Parathyroid adenoma (tissue), 2 donors: ENCODE measurements around the gene METAP2.

Experiments used
- H2AFZ ChIP-seq: fragments of 300-600 bp; sonication (generic); one replicate; pipeline ENCODE4 v1.7.0; 2017; ENCODE audit warnings: antibody characterized with exemption, mild to moderate bottlenecking
- H3K27ac ChIP-seq: fragments of 300-600 bp; sonication (generic); one replicate; pipeline ENCODE4 v1.7.0; 2017
- H3K27me3 ChIP-seq: fragments of 300-600 bp; sonication (generic); one replicate; pipeline ENCODE4 v1.7.0; 2017; ENCODE audit warnings: low read length; ENCODE audit not compliant: control insufficient read depth, insufficient read depth
- H3K36me3 ChIP-seq: fragments of 300-600 bp; sonication (generic); one replicate; pipeline ENCODE4 v1.7.0; 2017; ENCODE audit warnings: low read length; ENCODE audit not compliant: control insufficient read depth, insufficient read depth
- H3K4me1 ChIP-seq: fragments of 300-600 bp; sonication (generic); one replicate; pipeline ENCODE4 v1.7.0; 2017; ENCODE audit warnings: control low read depth
- H3K4me2 ChIP-seq: fragments of 300-600 bp; sonication (generic); one replicate; pipeline ENCODE4 v1.7.0; 2017; ENCODE audit warnings: low read length
- H3K4me3 ChIP-seq: fragments of 300-600 bp; sonication (generic); one replicate; pipeline ENCODE4 v1.7.0; 2017; ENCODE audit warnings: low read depth, low read length
- H3K79me2 ChIP-seq: fragments of 300-600 bp; sonication (generic); one replicate; pipeline ENCODE4 v1.7.0; 2017; ENCODE audit warnings: control low read depth
- H3K9ac ChIP-seq: fragments of 300-600 bp; sonication (generic); one replicate; pipeline ENCODE4 v1.7.0; 2017; ENCODE audit warnings: mild to moderate bottlenecking
- H3K9me3 ChIP-seq: fragments of 300-600 bp; sonication (generic); one replicate; pipeline ENCODE4 v1.7.0; 2017; ENCODE audit warnings: low read length; ENCODE audit not compliant: control insufficient read depth
- TF ChIP-seq, protein P1 (sequence below): fragments of 300-600 bp; sonication (generic); IDR thresholded peaks from one replicate; pipeline ENCODE4 v1.7.0; 2017; ENCODE audit warnings: antibody characterized with exemption, mild to moderate bottlenecking
- donor health status: primary hyperparathyroidism.

METAP2 gene

DNA sequence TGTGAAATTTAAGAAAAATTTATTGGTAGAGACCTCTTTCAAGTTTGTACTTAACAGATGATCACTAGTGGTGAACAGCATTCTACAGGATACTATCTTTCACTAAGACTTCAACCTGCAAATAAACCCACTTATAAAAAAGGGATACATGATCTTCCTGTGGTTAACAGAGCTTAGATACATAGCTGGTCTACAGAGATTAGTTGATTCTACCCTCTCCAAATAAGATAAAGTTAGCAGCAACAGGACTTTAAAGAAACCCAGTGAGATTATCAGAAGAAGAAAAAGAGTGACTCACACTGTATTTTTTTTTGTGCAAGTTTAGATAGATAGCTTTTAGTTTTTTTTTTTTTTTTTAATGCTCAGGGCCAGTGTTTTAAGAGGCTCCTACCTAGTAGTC lies 42.8 kb downstream of the METAP2 start:
- Histone ChIP-seq H3K4me2 (no peak overlapping the region), H2AFZ (no peak overlapping the region), H3K36me3 (no peaks in the 10 kb centered on the region), H3K4me3 (no peak overlapping the region), H3K4me1 (no peaks in the 10 kb centered on the region), H3K27me3 (no peaks in the 10 kb centered on the region), H3K9me3 (no peaks in the 10 kb centered on the region), H3K79me2 (no peaks in the 10 kb centered on the region), H3K9ac (no peak overlapping the region), H3K27ac (no peak overlapping the region)
- TF ChIP-seq, protein P1, sequence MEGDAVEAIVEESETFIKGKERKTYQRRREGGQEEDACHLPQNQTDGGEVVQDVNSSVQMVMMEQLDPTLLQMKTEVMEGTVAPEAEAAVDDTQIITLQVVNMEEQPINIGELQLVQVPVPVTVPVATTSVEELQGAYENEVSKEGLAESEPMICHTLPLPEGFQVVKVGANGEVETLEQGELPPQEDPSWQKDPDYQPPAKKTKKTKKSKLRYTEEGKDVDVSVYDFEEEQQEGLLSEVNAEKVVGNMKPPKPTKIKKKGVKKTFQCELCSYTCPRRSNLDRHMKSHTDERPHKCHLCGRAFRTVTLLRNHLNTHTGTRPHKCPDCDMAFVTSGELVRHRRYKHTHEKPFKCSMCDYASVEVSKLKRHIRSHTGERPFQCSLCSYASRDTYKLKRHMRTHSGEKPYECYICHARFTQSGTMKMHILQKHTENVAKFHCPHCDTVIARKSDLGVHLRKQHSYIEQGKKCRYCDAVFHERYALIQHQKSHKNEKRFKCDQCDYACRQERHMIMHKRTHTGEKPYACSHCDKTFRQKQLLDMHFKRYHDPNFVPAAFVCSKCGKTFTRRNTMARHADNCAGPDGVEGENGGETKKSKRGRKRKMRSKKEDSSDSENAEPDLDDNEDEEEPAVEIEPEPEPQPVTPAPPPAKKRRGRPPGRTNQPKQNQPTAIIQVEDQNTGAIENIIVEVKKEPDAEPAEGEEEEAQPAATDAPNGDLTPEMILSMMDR, result no peak

DNA sequence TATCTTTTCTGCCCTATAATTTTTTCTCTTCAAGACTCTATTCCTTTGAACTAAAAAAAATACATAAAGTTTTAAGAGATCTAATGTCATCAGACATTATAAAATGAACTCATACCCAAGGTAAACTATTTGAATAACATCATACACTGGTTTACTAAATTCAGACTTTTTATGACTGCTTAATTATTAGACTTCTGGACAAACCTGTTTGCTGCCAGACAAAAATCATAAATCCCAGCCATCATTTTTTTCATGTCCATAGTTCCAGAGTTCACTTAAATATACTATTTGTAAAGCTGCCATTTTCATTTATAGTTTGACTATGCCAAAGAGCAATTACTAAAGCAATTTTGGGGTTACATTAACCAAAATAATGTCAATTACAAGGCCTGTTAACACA lies 43.3 kb downstream of the METAP2 start:
- H3K4me2 ChIP-seq, result no peak overlapping the region

DNA sequence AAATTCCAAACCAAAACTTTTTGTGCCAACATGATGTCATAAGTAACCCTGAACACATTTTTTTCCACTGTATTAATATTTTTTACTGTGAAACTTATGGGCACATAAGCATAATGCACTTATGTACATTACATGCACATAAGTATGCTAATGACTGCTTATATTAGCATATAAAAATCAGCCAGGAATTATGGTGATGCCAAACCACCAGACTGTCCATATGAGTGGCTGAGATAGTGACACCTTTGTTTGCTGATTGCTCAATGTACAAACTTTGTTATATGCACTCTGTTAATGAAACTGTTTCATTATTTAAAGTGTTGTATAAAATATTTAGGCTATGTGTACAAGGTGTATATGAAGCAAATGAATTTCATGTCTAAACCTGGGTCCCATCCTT lies 45.0 kb downstream of the METAP2 start:
- Histone ChIP-seq H3K4me3 (no peak overlapping the region), H3K27ac (no peak overlapping the region), H3K27me3 (no peaks in the 10 kb centered on the region), H3K4me1 (no peaks in the 10 kb centered on the region), H3K36me3 (no peaks in the 10 kb centered on the region), H2AFZ (no peak overlapping the region), H3K9ac (no peak overlapping the region), H3K79me2 (no peaks in the 10 kb centered on the region), H3K4me2 (no peak overlapping the region), H3K9me3 (no peaks in the 10 kb centered on the region)
- TF ChIP-seq, protein P1, result no peak

More for the DNA sequence above, 43.3 kb downstream of the METAP2 start:
- H3K27me3 ChIP-seq, result no peaks in the 10 kb centered on the region
- TF ChIP-seq, protein P1, result no peak
- H3K4me3 ChIP-seq, result no peak overlapping the region
- H2AFZ ChIP-seq, result no peak overlapping the region
- H3K27ac ChIP-seq, result no peak overlapping the region
- H3K36me3 ChIP-seq, result no peaks in the 10 kb centered on the region
- H3K4me1 ChIP-seq, result no peaks in the 10 kb centered on the region
- no peaks in the 10 kb centered on the region for H3K9me3 ChIP-seq
- no peak overlapping the region for H3K9ac ChIP-seq
- H3K79me2 ChIP-seq, result no peaks in the 10 kb centered on the region

DNA sequence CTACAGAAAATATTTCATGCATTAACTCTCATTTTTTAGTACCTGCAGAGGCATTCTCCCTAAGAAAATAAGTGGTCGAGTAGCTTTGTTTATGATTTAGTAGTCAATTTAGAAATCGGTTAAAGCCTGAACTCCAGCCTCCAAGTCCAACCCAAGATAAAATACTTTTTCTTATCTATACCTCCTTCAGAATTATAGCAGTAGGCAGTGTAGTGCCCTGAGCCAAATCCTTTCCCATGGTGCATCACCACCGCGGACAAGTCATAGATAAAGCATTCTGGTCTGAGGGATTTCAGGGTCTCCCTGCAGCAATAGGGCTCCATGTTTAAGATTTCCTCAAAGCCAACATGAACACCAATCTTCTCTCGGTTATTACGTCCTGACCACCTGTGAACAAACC lies 46.9 kb downstream of the METAP2 start:
- no peak overlapping the region for H3K4me3 ChIP-seq
- H3K27me3 ChIP-seq, result no peaks in the 10 kb centered on the region
- no peak overlapping the region for H3K9ac ChIP-seq
- no peak overlapping the region for H2AFZ ChIP-seq
- no peaks in the 10 kb centered on the region for H3K79me2 ChIP-seq
- no peak overlapping the region for H3K27ac ChIP-seq
- H3K4me2 ChIP-seq, result no peak overlapping the region
- no peaks in the 10 kb centered on the region for H3K4me1 ChIP-seq
- no peaks in the 10 kb centered on the region for H3K36me3 ChIP-seq
- TF ChIP-seq, protein P1, result no peak
- H3K9me3 ChIP-seq, result no peaks in the 10 kb centered on the region

DNA sequence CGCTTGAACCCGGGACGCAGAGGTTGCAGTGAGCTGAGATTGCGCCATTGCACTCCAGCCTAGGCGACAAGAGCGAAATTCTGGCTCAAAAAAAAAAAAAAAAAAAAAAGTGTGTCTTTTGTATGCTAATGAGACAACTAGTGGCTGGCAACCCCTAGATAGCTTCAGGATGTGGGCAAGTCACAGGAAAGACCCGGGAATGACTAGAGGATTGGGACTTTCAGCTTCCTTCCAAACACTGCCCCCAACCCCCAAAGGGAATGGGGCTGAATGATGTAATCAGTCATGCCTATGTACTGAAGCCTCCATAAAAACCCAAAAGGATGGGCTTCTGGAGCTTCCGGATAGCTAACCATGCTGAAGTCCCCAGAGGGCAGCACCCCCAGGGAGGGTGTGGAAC lies 48.7 kb downstream of the METAP2 start:
- H3K9ac ChIP-seq, result no peak overlapping the region
- H3K4me1 ChIP-seq, result no peaks in the 10 kb centered on the region
- no peak overlapping the region for H3K4me2 ChIP-seq
- no peak overlapping the region for H2AFZ ChIP-seq
- H3K79me2 ChIP-seq, result no peaks in the 10 kb centered on the region
- H3K36me3 ChIP-seq, result no peaks in the 10 kb centered on the region
- H3K27me3 ChIP-seq, result no peaks in the 10 kb centered on the region
- H3K27ac ChIP-seq, result no peak overlapping the region
- TF ChIP-seq, protein P1, result no peak
- H3K4me3 ChIP-seq, result no peak overlapping the region
- H3K9me3 ChIP-seq, result no peaks in the 10 kb centered on the region
